Fibroblast of lung (primary cell): Measurements from ENCODE around the gene PCED1A.

Experiments
- EZH2 ChIP-seq: IDR thresholded peaks from 2 replicates; pipeline ENCODE4 v1.5.1; 2012; ENCODE audit warnings: low read length, control low read depth, mild to moderate bottlenecking; ENCODE audit errors: missing control alignments
- TF ChIP-seq, protein P1 (sequence below), 2 donors: IDR thresholded peaks in 1 of 2; conservative IDR thresholded peaks in 1 of 2; 1 replicate in 1 of 2; 2 replicates in 1 of 2; pipeline ENCODE4 v1.5.1; 2011 to 2012; ENCODE audit warnings: low read length in 2 of 2, control low read depth in 1 of 2, inconsistent platforms in 1 of 2, low read depth in 1 of 2, mild to moderate bottlenecking in 1 of 2

DNA sequence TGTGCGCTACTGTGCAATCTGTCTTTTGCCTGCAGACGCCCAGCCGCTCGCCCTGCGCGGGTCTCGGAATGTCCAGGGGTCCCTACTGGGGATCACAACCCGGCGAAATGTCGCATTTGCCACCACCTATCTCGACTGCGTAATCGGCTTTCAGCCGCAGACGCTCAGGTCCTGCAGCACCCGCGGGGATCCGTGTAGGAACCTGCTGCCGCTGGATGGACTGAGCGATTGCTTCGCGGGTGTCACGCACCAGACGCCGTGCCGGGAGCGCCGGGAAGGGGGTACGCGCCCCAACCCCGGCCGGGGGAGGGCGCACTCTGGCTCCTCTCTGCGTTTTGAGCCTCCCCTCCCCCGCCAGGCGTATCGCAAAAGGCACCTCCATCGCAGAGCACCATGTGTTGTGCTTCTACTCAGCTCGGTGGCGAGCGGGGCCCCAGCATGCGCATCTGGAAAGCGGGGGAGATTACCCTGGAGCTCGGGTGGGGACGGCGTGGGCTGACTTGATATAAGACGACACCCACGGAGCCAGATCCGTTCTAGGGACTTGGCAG lies 32.1 kb upstream of the PCED1A start:
- TF ChIP-seq, protein P1, sequence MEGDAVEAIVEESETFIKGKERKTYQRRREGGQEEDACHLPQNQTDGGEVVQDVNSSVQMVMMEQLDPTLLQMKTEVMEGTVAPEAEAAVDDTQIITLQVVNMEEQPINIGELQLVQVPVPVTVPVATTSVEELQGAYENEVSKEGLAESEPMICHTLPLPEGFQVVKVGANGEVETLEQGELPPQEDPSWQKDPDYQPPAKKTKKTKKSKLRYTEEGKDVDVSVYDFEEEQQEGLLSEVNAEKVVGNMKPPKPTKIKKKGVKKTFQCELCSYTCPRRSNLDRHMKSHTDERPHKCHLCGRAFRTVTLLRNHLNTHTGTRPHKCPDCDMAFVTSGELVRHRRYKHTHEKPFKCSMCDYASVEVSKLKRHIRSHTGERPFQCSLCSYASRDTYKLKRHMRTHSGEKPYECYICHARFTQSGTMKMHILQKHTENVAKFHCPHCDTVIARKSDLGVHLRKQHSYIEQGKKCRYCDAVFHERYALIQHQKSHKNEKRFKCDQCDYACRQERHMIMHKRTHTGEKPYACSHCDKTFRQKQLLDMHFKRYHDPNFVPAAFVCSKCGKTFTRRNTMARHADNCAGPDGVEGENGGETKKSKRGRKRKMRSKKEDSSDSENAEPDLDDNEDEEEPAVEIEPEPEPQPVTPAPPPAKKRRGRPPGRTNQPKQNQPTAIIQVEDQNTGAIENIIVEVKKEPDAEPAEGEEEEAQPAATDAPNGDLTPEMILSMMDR (conservative IDR thresholded peaks at IDR 0.05 in 1 of 2, IDR thresholded peaks at IDR 0.05 in 1 of 2; ENCODE audit: low read depth in 1 of 2, low read length in 2 of 2): peak; percentile 14 to 25
- no peak for TF ChIP-seq EZH2
